H1 (cell line): Measurements from ENCODE around the gene GBE1. TPM values are rescaled to one million over a fixed set of nuclear protein-coding genes. Genes with fewer than 3 reads are reported as not detected.

Experiments used
- CTCF ChIA-PET: fragments of 300-600 bp; sonication (Branson Sonifier 250); formaldehyde crosslinking; loops from one replicate; lab custom pipeline; 2021; ENCODE audit not compliant: partially characterized antibody; lab: Charles Lee
- POLR2A ChIA-PET: fragments of 300-600 bp; sonication (Branson Sonifier 250); formaldehyde crosslinking; loops from one replicate; lab custom pipeline; 2021; ENCODE audit warnings: inconsistent platforms; ENCODE audit not compliant: partially characterized antibody; lab: Charles Lee
- DNase-seq, 2 experiments: peaks; one replicate each; pipeline versions ENCODE4 v3.0.0 to v3.0.0-alpha.2; 2010 to 2022; ENCODE audit warnings: low spot score in 2 of 2, low read depth in 1 of 2, mixed read lengths in 1 of 2
- FAIRE-seq: peaks from 2 replicates; lab custom pipeline; 2011; peaks lifted over from hg19 to GRCh38; lab: Jason Lieb, UNC
- H2AFZ ChIP-seq: 2 replicates; pipeline ENCODE4 v1.8.1; 2012; ENCODE audit warnings: low read length, inconsistent platforms
- H2AK5ac ChIP-seq: 2 replicates; pipeline ENCODE4 v1.6.1; 2013; ENCODE audit warnings: low read depth, low read length
- H2BK120ac ChIP-seq: replicated peaks from 2 replicates; pipeline ENCODE3; 2013; ENCODE audit warnings: low read depth, low read length, inconsistent platforms
- H2BK12ac ChIP-seq: 2 replicates; pipeline ENCODE4 v1.6.1; 2013; ENCODE audit warnings: low read depth, low read length
- H2BK15ac ChIP-seq: 2 replicates; pipeline ENCODE4 v1.6.1; 2013; ENCODE audit warnings: low read length
- H2BK20ac ChIP-seq: 2 replicates; pipeline ENCODE4 v1.6.1; 2013; ENCODE audit warnings: low read length
- H2BK5ac ChIP-seq: 2 replicates; pipeline ENCODE4 v1.6.1; 2013; ENCODE audit warnings: low read depth, low read length
- H3K14ac ChIP-seq: 2 replicates; pipeline ENCODE4 v1.6.1; 2013; ENCODE audit warnings: inconsistent platforms; ENCODE audit not compliant: insufficient read length
- H3K18ac ChIP-seq: 2 replicates; pipeline ENCODE4 v1.6.1; 2013; ENCODE audit warnings: low read length; ENCODE audit errors: extremely low read depth
- H3K23ac ChIP-seq: 2 replicates; pipeline ENCODE4 v1.6.1; 2013; ENCODE audit warnings: inconsistent platforms; ENCODE audit not compliant: insufficient read length
- H3K23me2 ChIP-seq: 2 replicates; pipeline ENCODE4 v1.6.1; 2013; ENCODE audit warnings: low read depth, low read length
- H3K27ac ChIP-seq: 2 replicates; pipeline ENCODE4 v1.6.1; 2011; ENCODE audit warnings: low read depth, low read length, inconsistent platforms
- H3K27me3 ChIP-seq, 4 experiments: replicated peaks in 1 of 4; 1 replicate in 1 of 4; 2 replicates in 3 of 4; pipeline versions ENCODE4 v1.6.1 to v1.8.1; 2011 to 2013; ENCODE audit warnings: low read length in 3 of 4, mild to moderate bottlenecking in 3 of 4, inconsistent platforms in 2 of 4, mixed read lengths in 2 of 4, moderate library complexity in 1 of 4; ENCODE audit not compliant: control insufficient read depth in 3 of 4, insufficient read depth in 3 of 4; ENCODE audit errors: extremely low read depth in 1 of 4
- H3K36me3 ChIP-seq, 4 experiments: 2 replicates each; pipeline versions ENCODE4 v1.6.1 to v1.8.1; 2011 to 2013; ENCODE audit warnings: mild to moderate bottlenecking in 4 of 4, low read length in 3 of 4, moderate library complexity in 2 of 4, control low read depth in 1 of 4, inconsistent platforms in 1 of 4; ENCODE audit not compliant: insufficient read depth in 4 of 4, control insufficient read depth in 2 of 4
- H3K4ac ChIP-seq: replicated peaks from 2 replicates; pipeline ENCODE3; 2013; ENCODE audit warnings: low read length, low read depth, mixed read lengths, inconsistent platforms; ENCODE audit not compliant: insufficient read length
- H3K4me1 ChIP-seq, 4 experiments: replicated peaks in 1 of 4; 1 replicate in 1 of 4; 2 replicates in 3 of 4; pipeline versions ENCODE4 v1.6.1 to v1.8.1; 2011 to 2013; ENCODE audit warnings: low read length in 3 of 4, inconsistent platforms in 2 of 4, mixed read lengths in 1 of 4; ENCODE audit not compliant: insufficient read depth in 4 of 4, control insufficient read depth in 3 of 4
- H3K4me2 ChIP-seq, 2 experiments: 2 replicates each; pipeline versions ENCODE4 v1.6.1 to v1.8.1; 2011 to 2013; ENCODE audit warnings: low read depth in 2 of 2, low read length in 2 of 2, control low read depth in 1 of 2, inconsistent platforms in 1 of 2, mild to moderate bottlenecking in 1 of 2; ENCODE audit not compliant: insufficient read depth in 1 of 2
- H3K4me3 ChIP-seq, 4 experiments: fragments of 200-600, 300-600 bp in 1 of 4; sonication (generic), shearing (Covaris generic), sonication (Bioruptor Twin) in 1 of 4; 2 replicates each; pipeline versions ENCODE4 v1.5.1 to v1.8.1; 2011 to 2016; ENCODE audit warnings: low read length in 4 of 4, low read depth in 3 of 4, control low read depth in 2 of 4, inconsistent platforms in 2 of 4, mild to moderate bottlenecking in 2 of 4, mixed read lengths in 1 of 4, moderate library complexity in 1 of 4; ENCODE audit not compliant: insufficient read depth in 2 of 4; ENCODE audit errors: extremely low read depth in 1 of 4
- H3K56ac ChIP-seq: replicated peaks from 2 replicates; pipeline ENCODE3; 2013; ENCODE audit warnings: low read depth, mild to moderate bottlenecking, mixed read lengths, low read length, inconsistent platforms; ENCODE audit not compliant: insufficient read length
- H3K79me1 ChIP-seq: 2 replicates; pipeline ENCODE4 v1.6.1; 2013; ENCODE audit warnings: low read depth, low read length, control low read depth
- H3K79me2 ChIP-seq, 2 experiments: 2 replicates each; pipeline versions ENCODE4 v1.6.1 to v1.8.1; 2012 to 2013; ENCODE audit warnings: low read length in 2 of 2, mild to moderate bottlenecking in 2 of 2, inconsistent platforms in 1 of 2; ENCODE audit not compliant: insufficient read depth in 2 of 2, control insufficient read depth in 1 of 2
- H3K9ac ChIP-seq, 4 experiments: replicated peaks in 1 of 4; 1 replicate in 1 of 4; 2 replicates in 3 of 4; pipeline versions ENCODE4 v1.6.1 to v1.8.1; 2011 to 2013; ENCODE audit warnings: low read depth in 3 of 4, low read length in 3 of 4, control low read depth in 2 of 4, mild to moderate bottlenecking in 2 of 4, moderate library complexity in 2 of 4, inconsistent platforms in 1 of 4; ENCODE audit errors: extremely low read depth in 1 of 4
- H3K9me3 ChIP-seq, 2 experiments: 2 replicates each; pipeline versions ENCODE4 v1.6.1 to v1.8.1; 2012 to 2013; ENCODE audit warnings: mild to moderate bottlenecking in 2 of 2, moderate library complexity in 2 of 2, control low read depth in 1 of 2, inconsistent platforms in 1 of 2, low read depth in 1 of 2, low read length in 1 of 2, mixed read lengths in 1 of 2; ENCODE audit not compliant: insufficient read depth in 2 of 2
- H4K20me1 ChIP-seq, 2 experiments: replicated peaks in 1 of 2; 2 replicates each; pipeline versions ENCODE3 to v1.8.1; 2011 to 2013; ENCODE audit warnings: inconsistent platforms in 2 of 2, low read length in 2 of 2, mild to moderate bottlenecking in 1 of 2; ENCODE audit not compliant: insufficient read depth in 2 of 2, control insufficient read depth in 1 of 2
- H4K5ac ChIP-seq: 2 replicates; pipeline ENCODE4 v1.6.1; 2013; ENCODE audit warnings: low read length, low read depth, mixed read lengths, inconsistent platforms; ENCODE audit not compliant: insufficient read length
- H4K8ac ChIP-seq: 2 replicates; pipeline ENCODE4 v1.8.0; 2013; ENCODE audit warnings: mild to moderate bottlenecking, moderate library complexity, low read length, inconsistent platforms; ENCODE audit not compliant: insufficient read depth; ENCODE audit errors: extremely low read depth
- H4K91ac ChIP-seq: replicated peaks from 2 replicates; pipeline ENCODE3; 2013; ENCODE audit warnings: low read length, mixed read lengths, inconsistent platforms; ENCODE audit not compliant: insufficient read length
- ATF2 ChIP-seq: IDR thresholded peaks from 2 replicates; pipeline ENCODE4 v1.6.1; 2012; ENCODE audit warnings: low read length, inconsistent platforms
- ATF3 ChIP-seq: IDR thresholded peaks from 2 replicates; pipeline ENCODE4 v1.6.1; 2011; ENCODE audit warnings: low read depth, mild to moderate bottlenecking, low read length; ENCODE audit not compliant: insufficient read depth
- FOSL1 ChIP-seq: IDR thresholded peaks from 2 replicates; pipeline ENCODE4 v1.6.1; 2011; ENCODE audit warnings: mild to moderate bottlenecking, low read depth, low read length, moderate library complexity; ENCODE audit not compliant: insufficient read depth
- JUN ChIP-seq: IDR thresholded peaks from 2 replicates; pipeline ENCODE4 v1.6.1; 2011; ENCODE audit warnings: low read depth, mild to moderate bottlenecking, improper control_type of control experiment, low read length
- MAFK ChIP-seq: IDR thresholded peaks from 2 replicates; pipeline ENCODE4 v1.6.1; 2012; ENCODE audit warnings: low read depth, mild to moderate bottlenecking, improper control_type of control experiment, low read length
- NANOG ChIP-seq: IDR thresholded peaks from 2 replicates; pipeline ENCODE4 v1.6.1; 2011; ENCODE audit warnings: low read length, low read depth, mild to moderate bottlenecking, inconsistent platforms; ENCODE audit not compliant: insufficient read depth, poor library complexity, severe bottlenecking
- POLR2AphosphoS5 ChIP-seq: IDR thresholded peaks from 2 replicates; pipeline ENCODE4 v1.6.1; 2011; ENCODE audit warnings: low read depth, low read length
- RFX5 ChIP-seq: IDR thresholded peaks from 2 replicates; pipeline ENCODE4 v1.6.1; 2011; ENCODE audit warnings: low read depth, low read length, improper control_type of control experiment, borderline replicate concordance
- SP4 ChIP-seq: IDR thresholded peaks from 2 replicates; pipeline ENCODE4 v1.6.1; 2012; ENCODE audit warnings: low read length, inconsistent platforms
- WGBS, 2 experiments: shearing (Covaris generic) in 1 of 2; methylation state at CpG; one replicate each; pipeline versions ENCODE4 v1.1.6 to v1.1.7; 2013 to 2015; ENCODE audit warnings: low lambda C conversion rate in 2 of 2, mixed read lengths in 2 of 2, inconsistent platforms in 1 of 2, low coverage in 1 of 2, missing lambda C conversion rate in 1 of 2; ENCODE audit not compliant: insufficient replicate concordance in 2 of 2, insufficient coverage in 1 of 2, insufficient read length in 1 of 2; ENCODE audit errors: extremely low coverage in 1 of 2, missing lambda C conversion rate in 1 of 2; 5-methylcytosine and 5-hydroxymethylcytosine counted together
- polyA plus RNA-seq, 7 experiments: library from polyadenylated mRNA; depleted of rRNA in 3 of 7; stranded (reverse) in 5 of 7; unstranded in 2 of 7; fragments of >200 nt in 5 of 7; fragments of 200-250 nt in 2 of 7; gene quantifications; 1 replicate in 5 of 7; 2 replicates in 1 of 7; 4 replicates in 1 of 7; pipeline versions ENCODE4 v1.2.1 to v1.2.3, GENCODE V29; 2011 to 2013; ENCODE audit warnings: missing spikeins in 2 of 7, mixed read lengths in 2 of 7
- total RNA-seq: library from RNA; stranded (reverse); fragmentation: NEBNext Ultra II Directional; extraction: Animal tissue kit (Norgen Biotek cat#: 25700); gene quantifications from 2 replicates; pipeline ENCODE4 v1.2.1, GENCODE V29; 2021

GBE1 gene
- total and polyA plus RNA-seq, 2 of the 8 experiments (the other 6 are each of a cell fraction or from before 2014, with no cell fraction given) = 3.3 to 7.3 TPM

- Histone ChIP-seq H3K4me2 (no peak overlapping the region), H4K8ac (no peak overlapping the region), H3K79me1 (no peaks in the 10 kb centered on the region), H2BK120ac (no peak overlapping the region), H2BK15ac (no peak overlapping the region), H3K36me3 (no peaks in the 10 kb centered on the region), H2BK5ac (no peak overlapping the region), H4K91ac (no peak overlapping the region), H2BK20ac (no peak overlapping the region), H3K18ac (no peak overlapping the region), H2AFZ (no peak overlapping the region), H3K27me3 (no peaks in the 10 kb centered on the region), H3K23ac (no peak overlapping the region), H4K20me1 (no peaks in the 10 kb centered on the region), H4K5ac (no peak overlapping the region), H3K23me2 (no peaks in the 10 kb centered on the region), H3K27ac (no peak overlapping the region), H3K9me3 (no peaks in the 10 kb centered on the region), H3K14ac (no peak overlapping the region), H3K9ac (no peak overlapping the region), H3K79me2 (no peaks in the 10 kb centered on the region), H2AK5ac (no peak overlapping the region), H3K4me3 (no peak overlapping the region), H3K4me1 (no peaks in the 10 kb centered on the region), H3K56ac (no peak overlapping the region), H3K4ac (no peak overlapping the region), H2BK12ac (no peak overlapping the region)
- TF ChIP-seq FOSL1 (no peak), SP4 (no peak), NANOG (no peak), ATF3 (no peak), MAFK (no peak), RFX5 (no peak), ATF2 (no peak), POLR2AphosphoS5 (no peak), JUN (no peak)
- FAIRE-seq (no peak), DNase-seq (no peak)
- WGBS, 2 experiments = 89% methylated on average over 6 of the region's 6 CpGs; no CpG with 5 or more reads in 1 of the 2 experiments
- CTCF ChIA-PET = no interaction called here
- POLR2A ChIA-PET = no interaction called here
Observed at GRCh38 chr3:81726735-81727134, 34.7 kb downstream of the GBE1 start.
